Activated T-cell treated with anti-CD3 and anti-CD28 coated beads for 24 hours (primary cell): ENCODE data around the gene FAM163B.
"Not testable (repeated sequence)": the region's sequence is repeated elsewhere in the genome, so short reads cannot be mapped to it uniquely, and the experiment has no call there.

ENCODE experiments used
- DNase-seq: peaks from one replicate; pipeline ENCODE4 v3.0.0-alpha.2; 2020; ENCODE audit warnings: low read depth

FAM163B gene

DNA sequence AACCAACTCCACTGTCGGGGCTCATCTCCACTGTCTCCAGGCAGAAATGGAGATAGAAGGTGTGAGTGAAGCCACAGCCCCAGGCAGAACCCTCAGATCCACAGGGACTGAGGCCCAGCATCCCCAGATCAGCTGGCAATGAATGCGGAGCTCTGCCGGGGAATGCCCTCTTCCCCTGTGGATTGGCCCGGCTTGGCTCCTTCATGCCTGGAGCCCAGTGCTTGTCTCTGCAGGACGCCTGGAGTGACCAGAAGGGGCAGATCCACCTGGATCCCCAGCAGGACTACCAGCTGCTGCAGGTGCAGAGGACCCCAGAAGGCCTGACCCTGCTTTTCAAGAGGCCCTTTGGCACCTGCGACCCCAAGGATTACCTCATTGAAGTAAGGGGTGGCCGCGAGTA, 30.4 kb upstream of the FAM163B start:
- no peak for DNase-seq

DNA sequence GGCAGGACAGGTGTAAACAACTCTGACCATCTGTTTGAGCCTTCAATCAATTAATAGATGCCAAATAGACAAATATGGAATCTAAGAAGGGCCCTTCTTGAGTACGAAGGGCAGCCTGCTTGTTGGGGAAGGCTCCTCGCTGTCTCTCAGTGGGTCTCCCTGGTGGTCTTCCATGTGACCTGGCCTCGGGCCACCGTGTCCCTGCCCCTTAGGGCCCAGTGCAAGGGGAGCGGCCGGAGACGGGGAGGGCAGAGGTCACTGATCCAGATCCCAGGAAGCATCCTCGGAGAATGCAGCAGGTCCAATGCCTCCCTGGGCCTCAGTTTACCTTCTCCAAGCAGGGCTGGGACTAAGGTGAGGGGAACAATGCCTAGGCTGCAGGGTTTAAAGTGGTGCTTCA, 29.5 kb upstream of the FAM163B start:
- DNase-seq = no peak

DNA sequence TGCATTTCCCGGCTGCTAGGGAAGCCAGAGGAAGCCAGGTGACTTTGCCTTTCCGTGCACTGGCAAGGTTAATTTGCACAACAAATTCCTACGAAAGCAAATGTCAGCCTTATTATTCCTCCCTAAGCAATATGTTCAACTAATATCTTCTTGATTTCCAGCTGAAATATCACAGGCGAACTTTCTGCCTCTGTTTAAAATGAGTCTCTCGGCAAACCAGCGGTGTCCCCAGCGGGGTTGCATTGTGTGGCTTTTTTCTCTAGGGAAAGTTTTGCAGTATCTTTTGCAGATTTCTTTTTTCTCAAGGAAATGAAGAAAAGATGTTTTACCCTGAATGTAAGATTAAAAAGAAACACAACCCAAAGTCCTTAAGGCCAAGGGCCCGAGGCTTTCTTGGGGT, 28.9 kb upstream of the FAM163B start:
- no peak for DNase-seq

DNA sequence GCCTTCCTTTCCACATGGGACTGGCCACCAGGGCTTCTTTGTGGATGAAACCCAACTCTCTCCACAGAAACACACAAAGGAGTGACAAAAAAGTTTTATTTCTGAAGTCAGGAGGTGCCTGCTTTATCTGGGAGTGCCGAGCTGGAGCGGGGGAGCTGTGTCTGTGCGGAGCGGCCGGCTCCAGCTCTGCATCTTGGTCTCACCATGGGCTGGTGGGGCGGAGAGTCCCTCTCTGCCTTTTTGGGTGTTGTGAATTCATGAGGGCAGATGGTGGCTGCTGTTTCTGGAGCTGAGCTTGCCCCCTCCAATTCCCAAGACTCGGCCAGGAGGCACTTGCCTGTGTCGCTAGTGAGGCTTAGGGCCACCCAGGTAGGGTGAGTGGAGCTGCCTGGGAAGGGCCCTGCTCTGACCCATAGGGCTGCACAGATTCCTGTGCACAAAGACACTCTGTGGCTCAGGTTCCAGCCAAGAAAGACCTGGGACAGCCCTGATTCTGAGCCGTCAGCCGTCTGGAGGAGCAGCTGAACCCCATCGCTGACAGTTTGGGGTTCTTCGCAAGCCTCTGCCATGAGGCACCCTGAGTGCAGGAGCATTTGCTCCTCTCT, 28.4 kb upstream of the FAM163B start:
- no peak for DNase-seq

DNA sequence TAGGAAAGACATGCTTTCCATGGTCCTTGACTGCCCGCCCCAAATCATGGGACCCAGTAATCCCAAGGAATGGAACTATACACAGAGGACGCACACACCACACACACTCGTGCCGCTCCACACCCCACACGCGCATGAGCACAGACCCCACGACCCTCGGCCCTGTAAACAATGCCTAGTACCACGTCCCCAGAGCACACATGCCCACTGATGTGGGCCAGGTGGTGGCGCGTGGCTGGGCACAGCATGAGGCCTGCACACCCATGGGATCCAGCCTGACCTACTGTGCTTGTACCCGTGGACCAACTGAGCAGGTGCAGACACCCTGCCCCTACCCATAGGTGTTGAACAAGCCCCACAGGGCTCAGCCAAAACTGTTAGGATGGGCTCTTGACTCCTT, 27.7 kb upstream of the FAM163B start:
- DNase-seq = no peak

DNA sequence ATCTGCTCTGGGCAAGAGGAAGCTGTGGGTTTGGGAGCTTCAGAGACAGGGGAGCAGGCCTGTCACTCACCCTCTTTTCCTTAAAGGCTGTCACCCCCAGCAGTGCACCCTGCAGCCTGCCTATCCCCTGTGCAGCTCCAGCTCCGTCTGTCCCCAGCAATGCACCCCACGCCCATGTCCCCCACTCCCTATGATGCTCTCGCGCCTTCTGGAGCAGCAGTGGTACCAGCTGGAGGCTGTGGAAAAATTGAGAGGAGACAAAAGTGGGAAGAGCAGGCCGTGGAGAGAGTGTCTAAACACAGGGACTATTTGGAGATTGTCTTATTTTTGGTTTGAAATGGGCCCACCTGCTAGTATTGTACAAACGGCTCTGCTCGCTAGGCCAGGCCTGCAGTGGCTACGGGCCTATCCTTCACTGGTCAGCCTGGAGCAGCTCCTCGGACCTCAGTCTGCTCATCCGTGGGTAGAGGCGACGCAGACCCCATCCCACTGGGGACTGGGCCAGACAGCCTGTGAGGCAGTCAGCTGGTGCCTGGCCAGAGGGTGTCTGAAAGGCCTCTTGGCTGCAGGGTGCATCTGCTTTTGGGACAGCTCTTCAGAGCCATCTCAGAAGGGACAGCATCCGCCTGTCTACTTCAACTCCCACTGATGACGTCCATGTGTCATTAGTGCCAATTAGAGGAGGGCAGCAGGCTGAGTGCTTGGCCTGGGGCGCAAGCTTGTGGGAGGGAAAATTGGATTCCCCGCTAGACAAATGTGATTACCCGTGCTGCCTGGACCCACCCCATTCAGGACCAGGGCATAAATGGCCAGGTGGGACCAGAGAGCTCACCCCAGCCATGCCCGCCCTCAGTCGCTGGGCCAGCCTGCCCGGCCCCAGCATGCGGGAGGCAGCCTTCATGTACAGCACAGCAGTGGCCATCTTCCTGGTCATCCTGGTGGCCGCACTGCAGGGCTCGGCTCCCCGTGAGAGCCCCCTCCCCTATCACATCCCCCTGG, 26.6 kb upstream of the FAM163B start, which contains the start of gene DBH:
Gene DBH, plus strand, starts transcription at position 831 of the 999 bp plus-strand sequence. Its CDS starts 9 bp downstream, at position 840.
- DNase-seq = no peak

DNA sequence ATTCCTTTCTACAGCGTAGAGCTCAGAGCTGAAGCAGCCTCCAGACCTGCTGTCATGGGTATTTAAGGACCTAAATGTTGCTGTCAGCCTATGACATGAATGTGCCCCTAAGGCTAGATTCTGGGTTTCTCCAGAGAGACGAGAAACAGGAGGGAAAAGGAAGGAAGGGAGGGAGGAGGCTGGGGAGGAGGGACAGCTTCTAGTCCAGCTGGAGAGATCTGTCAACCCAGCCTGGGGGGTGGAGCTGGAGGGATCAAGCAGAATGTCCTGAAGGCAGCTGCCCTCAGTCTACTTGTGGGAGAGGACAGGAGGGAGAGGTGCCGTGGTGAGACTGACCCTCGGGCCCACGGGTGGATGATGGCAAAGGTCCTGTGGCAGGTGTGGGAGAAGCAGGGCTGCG, 25.9 kb upstream of the FAM163B start:
- no peak for DNase-seq

DNA sequence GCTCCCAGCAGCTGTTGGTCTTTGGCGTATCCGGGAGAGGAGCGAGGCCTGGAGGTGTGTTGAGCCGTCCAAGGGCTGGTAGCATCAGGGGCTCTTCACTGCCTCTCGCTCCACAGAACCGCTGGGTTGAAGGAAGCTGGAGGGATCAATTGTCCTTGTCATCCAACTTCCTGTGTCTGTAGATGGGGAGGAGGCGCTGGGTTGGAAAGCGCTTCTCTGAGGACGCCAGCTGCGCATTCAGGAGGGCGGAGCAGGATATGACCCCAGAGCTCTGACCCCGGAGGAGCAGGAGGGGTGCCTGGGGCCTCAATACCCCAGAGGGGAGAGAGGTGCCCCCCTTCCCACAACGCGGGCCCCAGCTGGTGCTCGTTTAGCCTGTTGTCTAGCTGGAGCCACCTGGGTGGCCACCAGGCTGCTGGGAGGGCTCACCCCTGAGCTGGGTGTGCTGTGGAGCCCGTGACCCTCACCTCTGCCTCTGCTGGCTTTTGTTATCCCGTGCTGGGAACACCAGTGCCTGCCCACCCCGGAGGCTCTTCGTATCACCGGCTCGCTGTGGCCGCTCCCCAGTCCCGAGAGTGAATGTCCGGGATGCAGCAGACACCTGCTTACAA, 25.0 kb upstream of the FAM163B start:
- DNase-seq = no peak

DNA sequence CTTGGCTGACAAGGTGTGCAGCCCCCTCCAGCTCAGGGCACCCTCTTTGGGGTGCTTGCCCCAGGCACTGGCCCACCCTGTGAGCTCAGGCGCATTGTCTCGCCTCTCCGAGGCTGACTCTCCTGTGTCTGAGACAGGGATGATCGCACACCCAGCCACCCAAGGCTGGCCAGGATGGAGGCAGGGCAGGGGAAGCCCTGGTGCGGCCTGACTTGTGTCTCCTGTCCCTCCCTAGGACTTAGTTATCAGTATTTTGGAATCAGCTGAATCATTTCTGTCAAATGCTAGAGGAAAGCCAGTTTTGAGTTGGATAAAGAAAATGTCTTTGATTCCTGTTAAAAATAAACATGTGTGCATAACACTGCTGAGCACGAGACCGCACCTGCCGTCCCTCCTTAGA, 24.5 kb upstream of the FAM163B start:
- DNase-seq = no peak

DNA sequence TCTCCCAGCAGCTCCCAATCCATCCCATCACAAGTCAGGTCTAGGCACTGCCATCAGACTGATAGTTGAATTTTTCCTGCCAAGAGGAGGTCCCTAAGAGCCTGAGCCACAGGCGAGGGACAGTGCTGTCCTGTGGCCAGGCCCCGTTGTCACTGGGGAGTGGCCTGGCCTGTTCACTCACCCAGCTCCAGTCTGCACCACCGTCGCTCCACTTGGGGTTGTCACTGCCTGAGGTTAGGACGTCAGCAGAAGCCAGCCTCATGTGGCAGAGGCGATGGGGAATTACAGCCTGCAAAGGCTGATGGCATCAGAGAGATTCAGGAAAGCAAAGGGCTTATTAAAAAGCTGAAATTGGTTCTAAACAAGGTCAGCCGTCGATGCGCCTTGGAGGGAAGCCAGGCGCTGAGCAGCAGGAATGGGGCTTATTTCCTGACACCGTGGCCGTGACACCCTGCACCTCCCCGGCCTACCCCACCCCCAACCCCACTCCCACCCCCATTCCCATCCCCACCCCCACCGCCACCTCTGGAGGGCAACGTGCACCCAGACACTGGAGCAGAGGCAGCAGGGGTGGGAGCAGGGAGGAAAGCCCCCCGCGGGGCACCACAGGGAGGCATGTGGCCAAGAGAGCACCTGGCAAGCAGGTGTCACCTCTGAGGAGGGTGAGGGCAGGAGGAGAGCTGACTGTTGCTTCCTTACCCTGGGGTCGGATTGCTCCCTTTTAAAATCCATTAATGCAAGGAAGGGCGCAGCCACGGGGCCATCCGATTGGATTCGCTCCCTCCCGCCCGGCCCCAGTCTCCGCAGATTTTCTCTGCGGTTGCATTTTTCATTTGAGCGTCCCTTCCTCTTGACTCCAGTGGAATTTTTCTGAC, 23.9 kb upstream of the FAM163B start:
- no peak for DNase-seq

DNA sequence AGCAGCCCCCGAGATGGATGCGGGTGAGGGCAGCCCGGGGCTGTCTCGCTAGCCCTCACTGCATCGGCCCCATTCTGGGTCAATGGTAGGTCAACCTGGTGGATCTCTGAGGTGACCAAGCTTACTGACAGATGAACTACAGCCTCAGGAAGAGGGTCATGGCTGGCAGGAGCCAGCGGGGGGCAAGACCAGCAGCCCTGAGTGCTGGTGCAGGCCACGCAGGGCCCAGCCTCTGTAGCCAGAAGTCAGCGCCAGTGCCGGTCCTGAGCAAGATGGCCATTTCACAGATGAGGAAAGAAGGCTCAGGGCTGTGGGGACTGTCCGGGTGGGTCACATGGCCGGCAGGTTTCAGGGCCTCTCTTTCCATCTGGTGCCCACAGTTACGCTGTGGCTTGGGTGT, 21.9 kb upstream of the FAM163B start:
- no peak for DNase-seq

DNA sequence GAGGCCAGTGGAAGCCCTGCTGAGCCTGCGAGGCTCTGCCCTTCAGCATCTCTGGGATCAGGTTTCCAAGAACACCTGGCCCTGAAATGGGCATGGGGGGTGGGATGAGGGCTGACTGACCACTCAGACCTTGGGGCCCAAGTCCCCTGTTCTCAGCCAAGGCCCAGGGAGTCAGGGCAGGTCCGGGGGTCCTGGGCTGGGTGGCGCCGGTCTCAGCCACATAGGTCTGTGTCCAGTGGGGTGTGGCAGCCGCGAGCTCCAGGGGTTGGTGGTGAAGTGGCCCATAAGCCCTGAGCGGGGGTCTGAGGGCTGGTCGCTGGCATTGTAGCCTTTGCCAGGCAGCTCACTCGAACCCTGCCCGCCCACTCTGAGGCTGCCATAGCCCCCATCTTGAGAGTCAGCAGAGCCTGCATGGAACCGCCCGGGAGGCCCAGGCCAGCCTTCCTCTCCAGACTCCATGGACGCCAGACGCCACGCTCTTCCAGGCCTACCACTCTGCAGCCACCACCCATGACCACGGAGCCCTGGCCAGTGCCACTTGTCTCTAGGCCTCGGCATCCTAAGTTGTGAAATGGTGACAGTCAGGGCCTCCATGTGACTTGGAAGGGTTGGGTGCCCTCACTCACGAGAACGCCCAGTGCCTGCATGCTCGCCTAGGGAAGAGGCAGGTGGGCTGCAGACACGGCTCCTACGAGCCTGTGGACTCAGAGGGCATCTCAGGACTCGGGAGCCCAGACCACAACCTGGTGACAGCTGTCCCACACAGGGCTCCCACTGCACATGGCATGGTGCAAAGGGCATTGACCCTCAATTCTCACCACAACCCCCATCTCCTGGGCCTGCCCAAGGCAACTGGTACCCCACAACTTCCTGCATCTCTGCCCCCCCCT, 20.3 kb upstream of the FAM163B start:
- DNase-seq = no peak

DNA sequence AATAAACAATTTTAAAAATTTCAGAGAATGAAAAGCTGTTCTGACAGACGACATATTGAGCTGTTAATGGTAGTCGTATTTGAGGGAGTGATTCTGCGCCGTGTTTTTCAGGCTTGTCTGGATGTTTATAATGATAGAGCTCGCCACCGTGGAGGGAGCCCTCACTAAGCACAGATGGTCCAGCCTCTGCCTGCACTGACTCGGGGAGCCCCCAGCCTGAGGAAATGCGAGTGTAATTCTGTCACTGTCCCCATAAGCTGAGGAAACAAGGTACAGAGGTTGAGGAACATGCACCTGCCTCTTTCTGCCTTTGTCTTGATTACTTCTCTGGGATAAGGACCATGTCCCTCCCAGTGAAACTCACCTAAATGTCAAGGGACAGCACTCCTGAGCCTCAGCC, 19.6 kb upstream of the FAM163B start:
- no peak for DNase-seq

DNA sequence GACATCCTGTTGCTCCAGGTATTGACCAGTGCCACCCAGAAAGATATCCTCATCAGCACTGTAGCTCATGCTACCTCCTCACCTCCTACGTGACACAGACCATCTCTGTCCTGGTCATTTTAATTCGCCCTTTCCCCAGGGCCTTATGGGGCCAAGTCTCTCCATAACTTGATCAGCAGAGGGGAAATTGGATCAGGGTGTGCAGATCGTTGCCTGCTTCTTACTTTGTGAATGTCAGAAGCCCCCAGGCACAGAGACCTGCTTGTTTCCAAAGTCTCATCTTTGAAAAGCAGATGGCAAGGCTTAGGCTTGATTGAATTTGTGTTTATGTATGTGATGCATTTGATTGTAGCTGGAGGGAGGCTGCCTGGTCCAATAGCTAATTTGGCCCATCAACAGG, 18.2 kb upstream of the FAM163B start:
- DNase-seq = no peak

DNA sequence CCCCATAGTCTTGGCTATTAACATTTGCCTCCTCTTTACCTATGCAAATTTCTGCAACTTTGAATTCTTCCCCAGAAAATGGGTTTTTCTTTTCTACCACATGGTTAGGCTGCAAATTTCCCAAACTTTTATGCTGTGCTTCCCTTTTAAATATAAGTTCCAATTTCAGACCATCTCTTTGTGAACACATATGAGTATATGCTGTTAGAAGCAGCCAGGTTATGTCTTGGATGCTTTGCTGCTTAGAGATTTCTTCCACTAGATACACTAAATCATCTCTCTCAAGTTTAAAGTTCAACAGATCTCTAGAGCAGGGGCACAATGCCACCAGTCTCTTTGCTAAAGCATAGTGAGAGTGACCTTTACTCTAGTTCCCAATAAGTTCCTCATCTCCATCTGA, 16.8 kb upstream of the FAM163B start:
- DNase-seq = not testable (repeated sequence)

DNA sequence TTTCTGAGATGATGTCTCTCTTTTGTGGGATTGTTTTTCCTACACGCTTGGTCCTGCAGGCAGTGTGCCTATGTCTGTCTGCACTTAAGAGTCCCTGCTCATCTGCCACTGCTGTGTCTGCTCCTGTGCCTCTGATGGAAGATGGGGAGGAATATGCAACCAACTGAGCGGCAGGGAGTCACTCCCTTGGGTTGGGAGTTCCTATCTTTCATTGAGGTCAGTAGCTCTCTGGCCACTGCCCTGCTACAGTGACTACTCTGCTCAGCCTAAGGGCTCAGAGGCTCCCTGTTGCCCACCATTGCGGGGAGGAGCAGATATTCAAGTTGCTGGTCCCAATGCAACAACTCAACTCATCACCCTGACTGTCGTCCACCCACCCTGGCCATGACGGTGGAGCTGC, 13.4 kb upstream of the FAM163B start:
- no peak for DNase-seq

DNA sequence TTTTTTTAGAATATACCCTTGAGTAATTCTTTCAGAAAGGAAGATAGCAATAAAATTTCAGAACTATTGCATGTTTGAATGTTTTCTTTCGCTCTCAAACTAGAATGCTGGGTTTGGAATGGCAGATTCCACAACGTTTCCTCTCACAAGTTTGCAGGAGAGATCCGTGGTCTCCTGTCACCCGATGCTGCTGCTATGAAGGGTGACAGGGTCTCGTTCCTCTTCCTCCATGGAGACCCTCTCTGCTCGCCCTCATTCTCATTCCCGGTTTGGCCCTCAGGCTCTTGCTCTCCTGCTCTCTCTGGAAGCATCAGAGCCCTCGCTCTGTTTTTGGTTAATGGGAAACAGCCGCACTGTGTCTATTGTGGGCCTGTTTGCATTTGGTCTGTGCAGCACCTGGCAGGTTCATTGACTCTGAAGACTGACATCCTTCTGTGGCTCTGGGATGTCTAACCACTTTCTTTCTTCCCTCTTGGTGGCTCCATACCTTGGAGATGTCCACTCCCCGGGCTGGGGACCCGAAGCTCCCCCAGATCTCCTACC, 12.6 kb upstream of the FAM163B start:
- no peak for DNase-seq

DNA sequence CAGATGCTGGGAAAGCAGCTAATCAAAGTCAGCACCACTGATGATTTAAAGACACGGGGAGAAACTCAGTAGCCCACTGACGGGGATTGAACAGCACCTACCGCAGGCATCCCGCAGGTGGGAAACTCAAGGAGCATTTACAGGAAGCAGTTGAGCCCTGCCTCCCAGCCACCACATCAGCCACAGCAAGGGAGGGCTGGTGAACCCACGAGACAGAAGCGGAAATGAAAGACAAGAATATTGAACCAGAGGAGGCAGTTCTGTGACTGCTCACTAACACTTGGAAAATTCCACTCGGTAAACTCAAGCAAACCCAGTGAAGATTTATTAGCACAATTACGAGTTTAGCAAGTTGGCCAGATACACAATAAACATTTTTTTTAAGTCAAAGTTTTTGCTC, 10.6 kb upstream of the FAM163B start:
- DNase-seq = peak; percentile 19

DNA sequence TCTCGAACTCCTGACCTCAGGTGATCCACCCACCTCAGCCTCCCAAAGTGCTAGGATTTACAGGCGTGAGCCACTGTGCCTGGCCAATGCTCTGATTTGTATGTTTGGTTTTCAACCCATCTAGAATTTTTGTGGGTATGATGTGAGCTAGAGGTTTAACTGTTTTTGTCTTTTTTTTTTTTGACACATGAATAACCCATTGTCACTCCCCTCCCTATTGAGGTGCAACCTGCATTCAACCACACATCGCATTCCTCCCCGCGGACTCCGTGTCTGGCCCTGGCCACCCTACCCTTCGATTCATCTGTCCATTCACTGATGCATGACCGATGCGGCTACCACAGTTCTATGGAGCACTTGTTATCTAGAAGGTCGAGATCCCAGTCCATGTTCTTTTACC, 9.5 kb upstream of the FAM163B start:
- DNase-seq = no peak

DNA sequence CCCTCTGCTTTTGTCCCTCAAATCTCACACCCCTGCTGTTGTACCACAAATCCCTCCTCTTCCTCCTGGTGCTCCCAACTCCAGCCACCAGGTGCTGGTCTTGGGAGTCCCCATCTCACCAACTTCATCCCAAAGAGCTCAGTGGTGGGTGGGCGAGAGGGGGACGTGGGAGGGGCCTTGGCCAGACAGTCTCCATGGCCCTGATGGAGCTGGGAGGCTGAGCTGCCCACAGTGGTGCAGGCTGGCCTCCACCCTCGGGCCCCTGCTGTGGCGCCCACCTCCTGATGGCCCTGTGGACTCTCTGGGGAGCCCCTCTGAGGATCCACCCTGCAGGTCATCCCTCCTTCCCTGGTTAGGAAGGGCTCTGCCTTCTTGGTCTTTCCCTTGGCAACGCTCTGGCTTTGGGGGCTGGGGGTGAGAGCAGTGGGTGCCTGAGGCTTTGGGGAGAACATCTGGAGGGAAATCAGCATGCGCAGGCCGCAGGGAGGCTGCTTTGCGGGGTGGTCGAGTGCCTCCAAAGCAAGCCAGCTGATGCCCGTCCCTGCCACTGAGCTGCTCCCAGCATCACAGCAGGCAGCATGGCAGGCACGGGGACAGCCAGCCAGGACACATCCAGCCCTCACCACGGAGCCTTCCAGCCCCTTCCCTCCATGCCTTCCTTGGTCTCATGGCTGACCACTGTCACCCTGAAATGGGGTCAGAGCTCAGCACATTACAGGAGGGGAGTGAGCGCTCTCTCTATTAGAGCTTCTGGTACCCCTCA, 7.6 kb upstream of the FAM163B start:
- DNase-seq = no peak
